ES-I3 (cell line): ENCODE results near the gene SMTN.

Experiments used
- H3K36me3 ChIP-seq: 2 replicates; pipeline ENCODE4 v1.6.1; 2013; ENCODE audit warnings: mild to moderate bottlenecking, low read length, control low read depth, moderate library complexity; ENCODE audit not compliant: insufficient read depth
- H3K4me1 ChIP-seq: 2 replicates; pipeline ENCODE4 v1.6.1; 2013; ENCODE audit warnings: mild to moderate bottlenecking, control low read depth, low read length; ENCODE audit not compliant: insufficient read depth
- H3K9ac ChIP-seq: 2 replicates; pipeline ENCODE4 v1.6.1; 2013; ENCODE audit warnings: low read depth, mild to moderate bottlenecking, low read length, moderate library complexity
- H3K9me3 ChIP-seq: 2 replicates; pipeline ENCODE4 v1.6.1; 2013; ENCODE audit warnings: mild to moderate bottlenecking, low read length, moderate library complexity; ENCODE audit not compliant: control insufficient read depth, insufficient read depth

Gene SMTN

GRCh38 chr22:31080848-31081649 lies at the start of gene SMTN:
Gene SMTN, plus strand, starts transcription at chr22:31081318. Its CDS starts 1,941 bp downstream, at chr22:31083259.
- H3K4me1 ChIP-seq: peaks cover 15% of the 10 kb centered on the region
- H3K36me3 ChIP-seq: no peaks in the 10 kb centered on the region
- no peaks in the 10 kb centered on the region for H3K9me3 ChIP-seq
- peak within 1 kb of the TSS; percentile 71 for H3K9ac ChIP-seq

GRCh38 chr22:31036671-31037550 lies 44.2 kb upstream of the SMTN start:
- no peak overlapping the region for H3K9ac ChIP-seq
- no peaks in the 10 kb centered on the region for H3K9me3 ChIP-seq
- no peaks in the 10 kb centered on the region for H3K36me3 ChIP-seq
- peaks cover 9% of the 10 kb centered on the region for H3K4me1 ChIP-seq

DNA sequence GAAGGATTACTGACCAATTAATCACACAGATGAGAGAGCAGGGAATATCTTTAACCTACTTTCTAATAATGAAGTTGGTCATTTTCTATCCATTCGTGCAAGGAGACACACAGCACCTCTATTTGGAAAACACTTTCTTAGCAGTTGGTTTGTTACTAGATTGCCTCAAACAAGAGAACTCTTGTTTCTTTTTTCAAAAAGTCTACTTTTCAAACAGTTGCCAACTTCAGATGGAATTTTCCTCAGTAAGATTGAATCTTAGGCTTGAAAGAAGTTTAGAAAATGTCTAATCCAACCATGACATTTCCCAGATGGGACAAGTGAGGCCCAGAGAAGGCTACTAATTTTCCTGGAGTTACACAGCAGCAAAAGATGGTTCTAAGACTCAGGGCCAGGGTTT lies 42.4 kb upstream of the SMTN start:
- no peaks in the 10 kb centered on the region for H3K36me3 ChIP-seq
- no peaks in the 10 kb centered on the region for H3K9me3 ChIP-seq
- no peak overlapping the region for H3K9ac ChIP-seq
- peaks cover 9% of the 10 kb centered on the region for H3K4me1 ChIP-seq

DNA sequence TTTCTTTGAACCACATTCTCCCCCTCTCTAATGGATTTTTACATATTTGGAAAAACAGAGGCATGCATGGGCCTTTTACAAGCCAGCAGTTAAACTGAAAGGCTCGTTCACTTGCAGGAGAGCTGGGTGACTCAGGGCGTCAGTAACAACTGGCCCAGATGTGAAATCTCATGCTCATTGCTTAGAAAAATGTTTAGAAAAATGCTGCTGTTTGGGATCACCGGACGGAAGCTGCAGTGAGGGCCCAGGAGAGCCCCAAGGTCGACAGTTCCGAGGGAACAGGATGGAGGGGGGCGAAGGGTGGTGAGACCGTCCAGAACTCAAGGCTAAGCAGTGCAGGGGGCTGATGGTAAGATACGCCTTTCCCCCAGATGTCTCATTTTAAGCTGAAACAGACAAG lies 41.7 kb upstream of the SMTN start:
- H3K9ac ChIP-seq: no peak overlapping the region

GRCh38 chr22:31040542-31041398 lies 40.3 kb upstream of the SMTN start:
- H3K36me3 ChIP-seq: no peaks in the 10 kb centered on the region
- H3K9ac ChIP-seq: no peak overlapping the region
- H3K4me1 ChIP-seq: peaks cover 12% of the 10 kb centered on the region
- no peaks in the 10 kb centered on the region for H3K9me3 ChIP-seq

More for the DNA sequence above, 41.7 kb upstream of the SMTN start:
- Histone ChIP-seq H3K4me1 (peaks cover 11% of the 10 kb centered on the region), H3K36me3 (no peaks in the 10 kb centered on the region), H3K9me3 (no peaks in the 10 kb centered on the region)

GRCh38 chr22:31044262-31044861 lies 36.8 kb upstream of the SMTN start:
- H3K4me1 ChIP-seq: peaks cover 8% of the 10 kb centered on the region
- no peaks in the 10 kb centered on the region for H3K9me3 ChIP-seq
- no peaks in the 10 kb centered on the region for H3K36me3 ChIP-seq
- H3K9ac ChIP-seq: no peak overlapping the region

- Histone ChIP-seq H3K36me3 (no peaks in the 10 kb centered on the region), H3K9me3 (no peaks in the 10 kb centered on the region), H3K4me1 (peaks cover 3% of the 10 kb centered on the region; the same call in 1 of the 2 replicates), H3K9ac (no peak overlapping the region)
Observed at GRCh38 chr22:31045900-31046538, 35.1 kb upstream of the SMTN start.

DNA sequence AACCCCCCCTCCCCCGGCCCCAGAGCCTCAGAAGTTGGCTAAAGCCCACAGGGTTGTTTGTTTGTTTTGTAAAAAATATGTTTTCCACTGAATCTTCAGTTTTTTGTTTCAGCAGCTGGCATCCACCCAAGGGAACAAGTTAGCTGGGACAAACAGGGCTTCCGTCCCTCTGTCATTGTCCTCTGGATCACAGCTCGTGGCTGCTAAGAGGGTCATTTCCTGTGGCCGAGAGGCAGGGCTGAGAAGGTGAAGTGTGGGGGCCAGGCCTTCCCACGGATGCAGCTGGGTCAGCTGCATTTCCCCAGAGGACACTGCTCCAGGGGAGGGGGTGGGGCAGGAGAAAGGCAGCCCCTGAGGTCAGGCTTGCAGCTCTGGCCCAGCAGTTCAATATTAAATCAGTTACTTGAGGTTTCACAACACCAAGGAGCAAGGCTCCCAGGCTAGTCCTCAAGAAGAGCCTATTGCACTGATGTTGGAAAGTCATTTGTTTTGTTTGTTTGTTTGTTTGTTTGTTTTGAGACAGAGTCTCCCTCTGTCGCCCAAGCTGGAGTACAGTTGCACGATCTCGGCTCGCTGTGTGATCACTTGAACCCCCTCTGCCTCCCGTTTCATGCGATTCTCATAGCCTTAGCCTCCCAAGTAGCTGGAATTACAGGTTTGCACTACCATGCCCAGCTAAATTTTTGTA lies 34.4 kb upstream of the SMTN start:
- H3K9ac ChIP-seq: no peak overlapping the region
- H3K36me3 ChIP-seq: no peaks in the 10 kb centered on the region
- no peaks in the 10 kb centered on the region for H3K9me3 ChIP-seq
- H3K4me1 ChIP-seq: peaks cover 3% of the 10 kb centered on the region; the same call in 1 of the 2 replicates

DNA sequence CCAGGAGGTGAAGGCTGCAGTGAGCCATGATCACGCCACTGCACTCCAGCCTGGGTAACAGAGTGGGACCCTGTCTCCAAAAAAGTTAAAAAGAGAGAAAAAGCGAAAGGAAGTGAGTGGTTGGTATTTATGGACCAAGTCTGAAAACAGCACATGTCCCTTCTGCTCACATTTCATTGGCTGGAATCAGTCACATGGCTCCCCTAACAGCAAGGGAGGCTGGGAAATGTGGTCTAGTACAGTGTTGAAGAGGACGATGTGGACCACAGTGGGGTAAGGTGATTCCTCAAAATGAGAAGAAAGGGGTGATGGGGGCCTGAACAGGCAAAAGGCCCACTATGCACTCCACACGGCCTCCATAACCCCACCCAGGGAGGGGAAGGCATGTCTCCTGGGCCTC lies 32.5 kb upstream of the SMTN start:
- Histone ChIP-seq H3K9ac (no peak overlapping the region), H3K4me1 (peaks cover 3% of the 10 kb centered on the region; the same call in 1 of the 2 replicates), H3K36me3 (no peaks in the 10 kb centered on the region), H3K9me3 (no peaks in the 10 kb centered on the region)

- Histone ChIP-seq H3K4me1 (peaks cover 2% of the 10 kb centered on the region; the same call in 1 of the 2 replicates), H3K9ac (no peak overlapping the region), H3K36me3 (no peaks in the 10 kb centered on the region), H3K9me3 (no peaks in the 10 kb centered on the region)
Observed at GRCh38 chr22:31049815-31050420, 31.2 kb upstream of the SMTN start.

GRCh38 chr22:31055117-31055634 lies 25.9 kb upstream of the SMTN start:
- peaks cover 14% of the 10 kb centered on the region; the same call in 1 of the 2 replicates for H3K4me1 ChIP-seq
- no peaks in the 10 kb centered on the region for H3K9me3 ChIP-seq
- no peak overlapping the region for H3K9ac ChIP-seq
- H3K36me3 ChIP-seq: no peaks in the 10 kb centered on the region

GRCh38 chr22:31055635-31056159 lies 25.4 kb upstream of the SMTN start:
- H3K4me1 ChIP-seq: peaks cover 14% of the 10 kb centered on the region; the same call in 1 of the 2 replicates
- H3K9ac ChIP-seq: no peak overlapping the region
- no peaks in the 10 kb centered on the region for H3K9me3 ChIP-seq
- H3K36me3 ChIP-seq: no peaks in the 10 kb centered on the region
